ENCODE results near the gene CUL2.

CUL2 gene

GRCh38 chr10:35017608-35018007 is 72.5 kb downstream of the CUL2 start:
- Histone ChIP-seq H3K27ac (ENCODE audit: poor library complexity, severe bottlenecking) (peak overlapping the region; percentile 48), H3K27me3 (ENCODE audit: insufficient read depth, poor library complexity, severe bottlenecking) (no peaks in the 10 kb centered on the region), H3K36me3 (ENCODE audit: low read depth) (peaks cover 69% of the 10 kb centered on the region), H3K4me1 (ENCODE audit: insufficient read depth, poor library complexity, severe bottlenecking) (peaks cover 12% of the 10 kb centered on the region), H3K4me3 (ENCODE audit: severe bottlenecking) (no peak overlapping the region), H3K9me3 (ENCODE audit: severe bottlenecking) (no peaks in the 10 kb centered on the region)
- 0 out of 3 replicates have a peak, but pooled peaks have one; percentile 29 for ATAC-seq (ENCODE audit: low read depth)
- no peak for DNase-seq (ENCODE audit: low spot score)
- TF ChIP-seq, protein P1, sequence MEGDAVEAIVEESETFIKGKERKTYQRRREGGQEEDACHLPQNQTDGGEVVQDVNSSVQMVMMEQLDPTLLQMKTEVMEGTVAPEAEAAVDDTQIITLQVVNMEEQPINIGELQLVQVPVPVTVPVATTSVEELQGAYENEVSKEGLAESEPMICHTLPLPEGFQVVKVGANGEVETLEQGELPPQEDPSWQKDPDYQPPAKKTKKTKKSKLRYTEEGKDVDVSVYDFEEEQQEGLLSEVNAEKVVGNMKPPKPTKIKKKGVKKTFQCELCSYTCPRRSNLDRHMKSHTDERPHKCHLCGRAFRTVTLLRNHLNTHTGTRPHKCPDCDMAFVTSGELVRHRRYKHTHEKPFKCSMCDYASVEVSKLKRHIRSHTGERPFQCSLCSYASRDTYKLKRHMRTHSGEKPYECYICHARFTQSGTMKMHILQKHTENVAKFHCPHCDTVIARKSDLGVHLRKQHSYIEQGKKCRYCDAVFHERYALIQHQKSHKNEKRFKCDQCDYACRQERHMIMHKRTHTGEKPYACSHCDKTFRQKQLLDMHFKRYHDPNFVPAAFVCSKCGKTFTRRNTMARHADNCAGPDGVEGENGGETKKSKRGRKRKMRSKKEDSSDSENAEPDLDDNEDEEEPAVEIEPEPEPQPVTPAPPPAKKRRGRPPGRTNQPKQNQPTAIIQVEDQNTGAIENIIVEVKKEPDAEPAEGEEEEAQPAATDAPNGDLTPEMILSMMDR (IDR thresholded peaks at IDR 0.05; ENCODE audit: poor library complexity, severe bottlenecking), result no peak

GRCh38 chr10:35015843-35016408 is 74.2 kb downstream of the CUL2 start:
- Histone ChIP-seq H3K27ac (ENCODE audit: poor library complexity, severe bottlenecking) (peak overlapping the region; percentile 48), H3K27me3 (ENCODE audit: insufficient read depth, poor library complexity, severe bottlenecking) (no peaks in the 10 kb centered on the region), H3K4me1 (ENCODE audit: insufficient read depth, poor library complexity, severe bottlenecking) (peaks cover 20% of the 10 kb centered on the region), H3K4me3 (ENCODE audit: severe bottlenecking) (no peak overlapping the region), H3K9me3 (ENCODE audit: severe bottlenecking) (no peaks in the 10 kb centered on the region), H3K36me3 (ENCODE audit: low read depth) (peaks cover 69% of the 10 kb centered on the region)
- ATAC-seq (ENCODE audit: low read depth) (peak; percentile 33; the same call in 1 of the 3 replicates), DNase-seq (ENCODE audit: low spot score) (no peak)
- TF ChIP-seq, protein P1 (IDR thresholded peaks at IDR 0.05; ENCODE audit: poor library complexity, severe bottlenecking), result no peak

GRCh38 chr10:35012781-35013180 is 77.4 kb downstream of the CUL2 start:
- H3K9me3 ChIP-seq (ENCODE audit: severe bottlenecking), result no peaks in the 10 kb centered on the region
- H3K36me3 ChIP-seq (ENCODE audit: low read depth), result peaks cover 80% of the 10 kb centered on the region
- peak overlapping the region; percentile 77 for H3K27ac ChIP-seq (ENCODE audit: poor library complexity, severe bottlenecking)
- no peak for DNase-seq (ENCODE audit: low spot score)
- TF ChIP-seq, protein P1 (IDR thresholded peaks at IDR 0.05; ENCODE audit: poor library complexity, severe bottlenecking), result no peak
- no peak overlapping the region for H3K4me3 ChIP-seq (ENCODE audit: severe bottlenecking)
- ATAC-seq (ENCODE audit: low read depth), result no peak
- no peaks in the 10 kb centered on the region for H3K27me3 ChIP-seq (ENCODE audit: insufficient read depth, poor library complexity, severe bottlenecking)
- peaks cover 20% of the 10 kb centered on the region for H3K4me1 ChIP-seq (ENCODE audit: insufficient read depth, poor library complexity, severe bottlenecking)

DNA sequence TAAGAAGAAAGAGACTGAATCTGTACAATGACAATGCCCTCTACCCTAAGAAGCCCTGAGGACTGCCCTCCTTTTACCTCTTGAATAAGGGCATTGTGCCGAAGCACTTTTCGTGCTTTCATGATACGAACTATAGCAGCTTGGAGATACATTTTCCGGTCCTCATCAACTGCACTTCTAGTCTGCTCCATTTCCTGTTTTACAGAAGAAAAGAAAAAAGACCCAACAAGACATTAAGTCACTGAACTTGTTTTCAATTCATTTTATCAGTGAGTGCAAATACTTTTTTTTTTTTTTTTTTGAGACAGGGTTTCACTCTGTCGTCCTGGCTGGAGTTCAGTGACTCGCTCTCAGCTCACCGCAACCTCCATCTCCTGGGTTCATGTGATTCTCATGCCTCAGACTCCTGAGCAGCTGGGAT is 78.4 kb downstream of the CUL2 start:
- Histone ChIP-seq H3K4me3 (ENCODE audit: severe bottlenecking) (no peak overlapping the region), H3K9me3 (ENCODE audit: severe bottlenecking) (no peaks in the 10 kb centered on the region), H3K27ac (ENCODE audit: poor library complexity, severe bottlenecking) (peak overlapping the region; percentile 77), H3K36me3 (ENCODE audit: low read depth) (peaks cover 71% of the 10 kb centered on the region), H3K27me3 (ENCODE audit: insufficient read depth, poor library complexity, severe bottlenecking) (no peaks in the 10 kb centered on the region), H3K4me1 (ENCODE audit: insufficient read depth, poor library complexity, severe bottlenecking) (peaks cover 28% of the 10 kb centered on the region)
- peak; percentile 72 for ATAC-seq (ENCODE audit: low read depth)
- DNase-seq (ENCODE audit: low spot score), result no peak
- TF ChIP-seq, protein P1 (IDR thresholded peaks at IDR 0.05; ENCODE audit: poor library complexity, severe bottlenecking), result no peak

DNA sequence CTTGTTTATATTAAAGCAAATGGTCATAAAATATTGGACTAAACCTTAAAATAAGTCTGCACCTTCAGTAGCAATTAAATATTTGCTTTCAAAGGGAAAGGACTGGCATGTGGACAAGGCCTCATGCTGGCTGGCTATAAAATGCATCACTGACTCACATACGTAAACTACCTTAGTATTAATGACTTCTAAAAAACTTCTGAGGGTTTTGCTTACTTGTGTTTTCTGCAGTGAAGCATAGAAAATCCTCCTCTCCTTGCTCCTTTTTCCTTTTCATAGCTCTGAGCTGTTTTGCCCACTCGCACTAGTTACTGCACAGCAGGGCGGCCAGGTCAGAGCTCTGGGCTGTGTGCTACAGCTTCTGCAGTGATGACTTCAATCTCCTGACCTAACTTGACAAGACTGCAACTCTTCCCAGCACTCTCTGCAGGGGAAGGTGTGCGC is 82.3 kb downstream of the CUL2 start:
- no peaks in the 10 kb centered on the region for H3K9me3 ChIP-seq (ENCODE audit: severe bottlenecking)
- H3K4me3 ChIP-seq (ENCODE audit: severe bottlenecking), result no peak overlapping the region
- H3K36me3 ChIP-seq (ENCODE audit: low read depth), result peaks cover 36% of the 10 kb centered on the region
- H3K27ac ChIP-seq (ENCODE audit: poor library complexity, severe bottlenecking), result peak overlapping the region; percentile 98
- TF ChIP-seq, protein P1 (IDR thresholded peaks at IDR 0.05; ENCODE audit: poor library complexity, severe bottlenecking), result no peak
- H3K27me3 ChIP-seq (ENCODE audit: insufficient read depth, poor library complexity, severe bottlenecking), result no peaks in the 10 kb centered on the region
- DNase-seq (ENCODE audit: low spot score) (no peak), ATAC-seq (ENCODE audit: low read depth) (no peak)
- H3K4me1 ChIP-seq (ENCODE audit: insufficient read depth, poor library complexity, severe bottlenecking), result peaks cover 41% of the 10 kb centered on the region
